Peyer's patch (tissue), 4 donors: ENCODE data around the gene FGF9.

ENCODE experiments used
- POLR2A ChIP-seq, 2 donors: fragments of 450-650 bp; IDR thresholded peaks; one replicate each; pipeline ENCODE4 v1.5.1; 2017; ENCODE audit warnings: antibody characterized with exemption in 2 of 2, mild to moderate bottlenecking in 2 of 2, moderate library complexity in 2 of 2
- TF ChIP-seq, protein P1 (sequence below), 6 experiments: fragments of 450-650 bp in 4 of 6; fragments of 200-600 bp in 2 of 6; sonication (generic) in 1 of 6; IDR thresholded peaks; one replicate each; pipeline ENCODE4 v1.5.1; 2017 to 2019; ENCODE audit warnings: antibody characterized with exemption in 6 of 6, mild to moderate bottlenecking in 3 of 6, moderate library complexity in 1 of 6

- no peak for TF ChIP-seq POLR2A (IDR thresholded peaks at IDR 0.05)
- TF ChIP-seq, protein P1, sequence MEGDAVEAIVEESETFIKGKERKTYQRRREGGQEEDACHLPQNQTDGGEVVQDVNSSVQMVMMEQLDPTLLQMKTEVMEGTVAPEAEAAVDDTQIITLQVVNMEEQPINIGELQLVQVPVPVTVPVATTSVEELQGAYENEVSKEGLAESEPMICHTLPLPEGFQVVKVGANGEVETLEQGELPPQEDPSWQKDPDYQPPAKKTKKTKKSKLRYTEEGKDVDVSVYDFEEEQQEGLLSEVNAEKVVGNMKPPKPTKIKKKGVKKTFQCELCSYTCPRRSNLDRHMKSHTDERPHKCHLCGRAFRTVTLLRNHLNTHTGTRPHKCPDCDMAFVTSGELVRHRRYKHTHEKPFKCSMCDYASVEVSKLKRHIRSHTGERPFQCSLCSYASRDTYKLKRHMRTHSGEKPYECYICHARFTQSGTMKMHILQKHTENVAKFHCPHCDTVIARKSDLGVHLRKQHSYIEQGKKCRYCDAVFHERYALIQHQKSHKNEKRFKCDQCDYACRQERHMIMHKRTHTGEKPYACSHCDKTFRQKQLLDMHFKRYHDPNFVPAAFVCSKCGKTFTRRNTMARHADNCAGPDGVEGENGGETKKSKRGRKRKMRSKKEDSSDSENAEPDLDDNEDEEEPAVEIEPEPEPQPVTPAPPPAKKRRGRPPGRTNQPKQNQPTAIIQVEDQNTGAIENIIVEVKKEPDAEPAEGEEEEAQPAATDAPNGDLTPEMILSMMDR (IDR thresholded peaks at IDR 0.05), result no peak
These were observed 3.7 kb downstream of the FGF9 start for GRCh38 chr13:21674490-21675009.
